Central memory CD8-positive, alpha-beta T cell (primary cell): ENCODE measurements around the gene AGAP9.
"Not testable (repeated sequence)": the region's sequence is repeated elsewhere in the genome, so short reads cannot be mapped to it uniquely, and the experiment has no call there.

ENCODE experiments used
- ATAC-seq: fragments of 150-1000 bp; cut with Tn5 transposase; replicated peaks from 2 replicates; pipeline ENCODE4 v1.10.0; 2022; ENCODE audit warnings: mild to moderate bottlenecking, moderate FRiP score, moderate number of reproducible peaks; ENCODE audit not compliant: poor library complexity, severe bottlenecking; ENCODE audit errors: extremely low read depth
- DNase-seq, 2 donors: peaks; one replicate each; pipeline ENCODE4 v3.0.0; 2021; ENCODE audit warnings: low spot score in 2 of 2
- H3K27ac Mint-ChIP-seq: one replicate; pipeline ENCODE4 v1.8.0; 2022; ENCODE audit warnings: low read depth, mild to moderate bottlenecking, moderate library complexity, mixed read lengths
- H3K27me3 Mint-ChIP-seq: one replicate; pipeline ENCODE4 v1.8.0; 2022; ENCODE audit warnings: mixed read lengths
- H3K36me3 Mint-ChIP-seq: one replicate; pipeline ENCODE4 v1.8.0; 2022; ENCODE audit warnings: mild to moderate bottlenecking, moderate library complexity, mixed read lengths; ENCODE audit not compliant: insufficient read depth
- H3K4me1 Mint-ChIP-seq: one replicate; pipeline ENCODE4 v1.8.0; 2022; ENCODE audit warnings: mixed read lengths
- H3K4me3 Mint-ChIP-seq: one replicate; pipeline ENCODE4 v1.8.0; 2022; ENCODE audit warnings: mild to moderate bottlenecking, moderate library complexity, mixed read lengths
- H3K9me3 Mint-ChIP-seq: one replicate; pipeline ENCODE4 v1.8.0; 2022; ENCODE audit warnings: mixed read lengths

The AGAP9 gene

DNA sequence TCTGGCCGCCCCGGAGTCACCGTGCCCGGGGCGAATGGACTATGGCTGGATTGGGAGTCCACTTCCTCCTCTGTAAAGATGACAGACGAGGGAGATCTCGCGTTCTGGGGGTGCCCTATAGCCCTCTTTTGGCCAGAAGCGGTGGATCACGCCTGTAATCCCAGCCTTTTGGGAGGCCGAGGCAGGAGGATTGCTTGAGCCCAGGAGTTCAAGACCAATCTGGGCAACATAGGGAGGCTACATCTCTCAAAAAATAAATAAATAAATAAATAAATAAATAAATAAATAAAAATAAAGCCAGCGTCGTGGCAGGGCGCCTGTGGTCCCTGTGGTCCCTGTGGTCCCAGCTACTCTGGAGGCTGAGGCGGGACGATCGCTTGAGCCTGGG lies 30.4 kb upstream of the AGAP9 start:
- not testable (repeated sequence) for DNase-seq, H3K9me3 Mint-ChIP-seq, H3K27me3 Mint-ChIP-seq
- ATAC-seq = peak; percentile 14
- Mint-ChIP-seq H3K36me3 (peaks cover 10% of the 10 kb centered on the region), H3K4me1 (peaks cover 17% of the 10 kb centered on the region), H3K27ac (peak overlapping the region; percentile 89), H3K4me3 (peak overlapping the region; percentile 93)

GRCh38 chr10:47553214-47553859 lies 29.9 kb upstream of the AGAP9 start:
- H3K9me3 Mint-ChIP-seq, H3K27me3 Mint-ChIP-seq: not testable (repeated sequence)
- peak overlapping the region; percentile 93 for H3K4me3 Mint-ChIP-seq
- peak overlapping the region; percentile 89 for H3K27ac Mint-ChIP-seq
- DNase-seq = peak; percentile 33 to 80
- ATAC-seq = peak; percentile 81
- H3K4me1 Mint-ChIP-seq = peaks cover 17% of the 10 kb centered on the region
- peaks cover 13% of the 10 kb centered on the region for H3K36me3 Mint-ChIP-seq

- H3K27me3 Mint-ChIP-seq, H3K9me3 Mint-ChIP-seq, DNase-seq: not testable (repeated sequence)
- Mint-ChIP-seq H3K4me3 (peak overlapping the region; percentile 93), H3K36me3 (peaks cover 13% of the 10 kb centered on the region), H3K4me1 (peaks cover 17% of the 10 kb centered on the region), H3K27ac (peak overlapping the region; percentile 89)
- peak; percentile 80 for ATAC-seq
These were observed 29.3 kb upstream of the AGAP9 start for GRCh38 chr10:47552719-47553118.

- ATAC-seq, H3K27ac Mint-ChIP-seq, DNase-seq, H3K4me3 Mint-ChIP-seq, H3K36me3 Mint-ChIP-seq, H3K27me3 Mint-ChIP-seq, H3K4me1 Mint-ChIP-seq, H3K9me3 Mint-ChIP-seq: not testable (repeated sequence)
These were observed 23.8 kb upstream of the AGAP9 start for GRCh38 chr10:47547286-47547685.

- not testable (repeated sequence) for H3K4me3 Mint-ChIP-seq, H3K9me3 Mint-ChIP-seq, H3K27me3 Mint-ChIP-seq, H3K4me1 Mint-ChIP-seq, H3K36me3 Mint-ChIP-seq, DNase-seq, H3K27ac Mint-ChIP-seq, ATAC-seq
These were observed 13.0 kb upstream of the AGAP9 start for GRCh38 chr10:47536430-47536829.

DNA sequence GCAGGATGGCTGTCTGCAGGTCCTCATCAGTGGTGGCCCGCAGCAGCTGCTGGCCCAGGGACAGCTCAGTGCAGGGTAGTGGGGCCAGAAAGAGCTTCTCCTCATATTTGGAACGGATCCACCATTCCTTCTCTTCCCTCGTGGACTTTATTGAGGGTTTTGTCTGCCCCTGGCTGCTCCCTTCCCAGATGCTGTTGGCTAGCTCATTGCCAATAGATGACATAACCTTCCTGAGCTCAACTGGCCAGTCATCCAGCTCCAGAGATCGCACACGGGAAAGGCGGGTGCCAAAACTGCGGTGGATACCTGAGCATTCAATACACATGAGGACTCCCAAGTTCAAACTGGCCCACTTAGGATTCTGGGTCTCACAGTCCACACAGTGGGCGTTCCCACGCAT lies 21.1 kb downstream of the AGAP9 start:
- H3K4me3 Mint-ChIP-seq, H3K27me3 Mint-ChIP-seq, ATAC-seq, H3K36me3 Mint-ChIP-seq, H3K27ac Mint-ChIP-seq, H3K9me3 Mint-ChIP-seq, DNase-seq, H3K4me1 Mint-ChIP-seq: not testable (repeated sequence)

DNA sequence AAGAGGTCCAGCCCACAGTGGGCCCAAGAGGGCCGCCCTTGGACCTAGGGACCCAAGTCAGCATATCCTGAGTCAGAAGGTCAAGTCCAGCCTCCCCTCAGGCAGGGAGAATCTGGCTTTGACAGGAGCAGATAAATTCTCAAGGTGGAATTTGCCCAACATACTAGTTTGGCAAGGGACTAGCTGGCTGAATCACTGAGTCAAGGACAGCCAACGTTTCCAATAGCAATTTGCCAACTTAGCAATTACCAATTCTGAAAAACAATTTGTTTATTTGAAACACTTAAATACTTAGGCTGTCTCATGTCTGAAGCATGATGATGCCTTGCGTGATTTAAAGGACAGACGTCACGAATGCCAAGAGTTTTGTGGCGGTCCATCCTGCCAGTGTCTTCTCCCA lies 29.2 kb downstream of the AGAP9 start:
- H3K9me3 Mint-ChIP-seq, H3K4me3 Mint-ChIP-seq, H3K36me3 Mint-ChIP-seq, H3K4me1 Mint-ChIP-seq, ATAC-seq, DNase-seq, H3K27ac Mint-ChIP-seq, H3K27me3 Mint-ChIP-seq: not testable (repeated sequence)

- not testable (repeated sequence) for H3K27ac Mint-ChIP-seq, H3K4me3 Mint-ChIP-seq, H3K36me3 Mint-ChIP-seq, H3K9me3 Mint-ChIP-seq, H3K4me1 Mint-ChIP-seq, DNase-seq, H3K27me3 Mint-ChIP-seq, ATAC-seq
These were observed 31.8 kb downstream of the AGAP9 start, which contains the start of gene FAM25G for GRCh38 chr10:47491600-47491999. TSS of gene FAM25G (minus strand) at chr10:47491700. CDS start at chr10:47491674, 26 bp downstream.

DNA sequence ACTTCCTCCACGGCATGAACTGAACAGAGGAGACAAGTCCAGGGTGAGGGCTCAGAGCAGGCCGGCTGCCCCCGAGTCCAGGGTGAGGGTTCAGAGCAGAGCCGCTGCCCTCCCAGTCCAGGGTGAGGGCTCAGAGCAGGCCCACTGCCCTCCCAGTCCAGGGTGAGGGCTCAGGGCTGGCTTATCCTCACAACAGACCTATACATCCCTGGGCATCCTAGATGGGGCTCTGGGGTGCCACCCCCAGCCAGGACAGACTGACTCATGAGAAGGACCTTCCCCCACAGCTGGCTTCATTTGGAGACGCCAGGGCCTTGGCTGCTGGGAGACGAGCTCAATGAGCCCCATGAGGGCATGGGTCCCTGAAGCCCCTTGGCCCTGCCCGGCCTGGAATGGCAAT lies 33.8 kb downstream of the AGAP9 start:
- not testable (repeated sequence) for ATAC-seq, H3K9me3 Mint-ChIP-seq, H3K4me3 Mint-ChIP-seq, H3K27ac Mint-ChIP-seq, DNase-seq, H3K27me3 Mint-ChIP-seq, H3K36me3 Mint-ChIP-seq, H3K4me1 Mint-ChIP-seq

DNA sequence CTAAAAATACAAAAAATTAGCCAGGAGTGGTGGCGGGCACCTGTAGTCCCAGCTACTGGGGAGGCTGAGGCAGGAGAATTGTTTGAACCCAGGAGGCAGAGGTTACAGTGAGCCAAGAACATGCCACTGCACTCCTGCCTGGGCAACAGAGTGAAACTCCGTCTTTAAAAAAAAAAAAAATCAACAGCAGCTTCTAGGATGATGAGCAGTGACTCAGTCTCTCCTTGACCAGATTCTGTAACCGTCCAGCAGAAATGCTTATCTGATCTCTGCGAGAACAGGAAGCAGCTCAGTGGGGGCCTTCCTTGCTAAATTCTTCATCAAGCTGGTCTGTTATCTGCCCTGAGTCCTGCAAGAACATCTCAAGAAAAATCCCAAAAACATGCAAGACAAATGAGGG lies 37.5 kb downstream of the AGAP9 start:
- H3K4me3 Mint-ChIP-seq, H3K27ac Mint-ChIP-seq, H3K27me3 Mint-ChIP-seq, H3K9me3 Mint-ChIP-seq, H3K36me3 Mint-ChIP-seq, DNase-seq, H3K4me1 Mint-ChIP-seq, ATAC-seq: not testable (repeated sequence)

- H3K9me3 Mint-ChIP-seq, H3K27me3 Mint-ChIP-seq, H3K36me3 Mint-ChIP-seq, ATAC-seq, H3K27ac Mint-ChIP-seq, H3K4me3 Mint-ChIP-seq, H3K4me1 Mint-ChIP-seq, DNase-seq: not testable (repeated sequence)
These were observed 38.7 kb downstream of the AGAP9 start for GRCh38 chr10:47484786-47485185.

GRCh38 chr10:47483923-47484322 lies 39.5 kb downstream of the AGAP9 start, which contains the start of gene ANXA8:
TSS of gene ANXA8 (minus strand) at chr10:47484115. CDS start at chr10:47483933, 182 bp downstream.
- not testable (repeated sequence) for H3K4me1 Mint-ChIP-seq, ATAC-seq

GRCh38 chr10:47482367-47482766 lies 41.1 kb downstream of the AGAP9 start:
- not testable (repeated sequence) for ATAC-seq, H3K27me3 Mint-ChIP-seq, H3K4me1 Mint-ChIP-seq, DNase-seq, H3K27ac Mint-ChIP-seq, H3K9me3 Mint-ChIP-seq, H3K36me3 Mint-ChIP-seq, H3K4me3 Mint-ChIP-seq

More at GRCh38 chr10:47483923-47484322, 39.5 kb downstream of the AGAP9 start, which contains the start of gene ANXA8:
- H3K9me3 Mint-ChIP-seq, DNase-seq, H3K4me3 Mint-ChIP-seq, H3K36me3 Mint-ChIP-seq, H3K27me3 Mint-ChIP-seq, H3K27ac Mint-ChIP-seq: not testable (repeated sequence)
